ENCODE results near the gene GALNT4.

GALNT4 gene

GRCh38 chr12:89524541-89525304 is at the start of gene GALNT4:
Gene GALNT4, minus strand, starts transcription at chr12:89524796. Its CDS starts 247 bp downstream, at chr12:89524549.
- DNase-seq (ENCODE audit: low spot score): peak; percentile 77

GRCh38 chr12:89573051-89573810 is 48.6 kb upstream of the GALNT4 start:
- peak; percentile 47 for DNase-seq (ENCODE audit: low spot score)

GRCh38 chr12:89571491-89572195 is 47.0 kb upstream of the GALNT4 start:
- DNase-seq (ENCODE audit: low spot score): no peak

GRCh38 chr12:89568484-89568883 is 43.9 kb upstream of the GALNT4 start:
- DNase-seq (ENCODE audit: low spot score): no peak

DNA sequence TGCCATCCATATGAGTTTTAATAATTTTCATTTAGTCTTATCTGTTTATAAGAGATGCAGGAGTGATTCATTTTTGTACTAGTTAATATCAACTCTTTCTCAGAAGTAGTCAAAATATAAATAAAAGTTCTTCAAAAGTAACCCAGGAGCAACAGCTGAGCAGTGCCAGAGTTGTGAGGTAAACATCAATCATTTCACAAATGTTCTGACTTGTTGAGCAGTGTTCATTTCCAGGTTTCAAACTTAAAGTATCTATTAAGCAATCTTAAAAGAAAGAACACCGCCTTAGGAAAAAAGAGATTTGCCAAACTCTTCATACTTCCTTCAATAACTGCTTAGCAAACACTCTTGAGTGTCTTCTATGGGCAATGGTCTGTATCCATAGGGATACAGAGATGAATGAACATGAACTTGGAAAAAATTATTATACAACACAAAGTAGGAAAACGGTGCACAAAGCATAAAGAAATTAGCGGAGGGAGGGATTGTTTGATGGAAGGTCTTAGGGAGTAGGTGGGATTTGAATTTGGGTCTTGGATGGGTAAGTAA is 43.2 kb upstream of the GALNT4 start:
- no peak for DNase-seq (ENCODE audit: low spot score)

DNA sequence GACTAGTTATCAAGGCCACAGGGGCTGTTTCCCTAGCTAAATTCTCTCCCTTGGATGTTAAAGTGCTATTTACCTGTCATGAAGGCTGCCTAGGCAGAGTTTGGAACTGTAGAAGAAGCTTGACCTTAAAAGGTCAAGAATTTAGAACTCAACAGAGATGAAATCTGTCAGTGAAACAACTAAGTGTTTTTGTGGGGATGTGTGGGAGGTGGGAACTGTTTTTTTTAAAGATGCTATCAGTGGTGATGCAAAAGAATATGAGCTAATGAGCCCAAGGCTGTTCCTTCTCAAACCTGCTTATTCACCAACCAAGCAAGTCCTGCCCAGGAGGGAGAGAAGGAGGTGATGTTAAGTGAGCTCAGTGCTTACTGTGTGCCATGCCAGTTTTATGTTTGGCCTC is 42.0 kb upstream of the GALNT4 start:
- DNase-seq (ENCODE audit: low spot score): no peak

GRCh38 chr12:89565002-89565401 is 40.4 kb upstream of the GALNT4 start:
- DNase-seq (ENCODE audit: low spot score): no peak

- no peak for DNase-seq (ENCODE audit: low spot score)
Observed at GRCh38 chr12:89559753-89560152, 35.2 kb upstream of the GALNT4 start.

DNA sequence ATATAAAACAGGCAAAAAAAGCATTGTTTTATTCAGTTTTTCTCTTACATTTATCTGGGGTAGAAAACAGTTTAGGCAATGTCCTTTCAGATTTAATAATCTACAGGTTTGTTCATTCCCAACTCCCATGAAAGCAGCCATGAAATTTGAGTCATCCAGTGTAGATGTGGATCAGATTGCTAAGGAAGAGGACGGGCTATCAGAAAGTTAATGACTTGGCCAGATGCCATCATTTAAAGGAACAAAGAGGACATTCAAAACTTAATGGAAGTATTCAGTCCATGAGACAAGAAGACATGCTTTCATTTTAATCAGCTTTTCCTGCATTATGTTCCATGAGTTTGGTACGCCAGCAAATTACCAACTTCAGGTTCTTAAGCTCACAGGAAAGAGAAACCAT is 32.4 kb upstream of the GALNT4 start:
- no peak for DNase-seq (ENCODE audit: low spot score)

GRCh38 chr12:89552376-89552775 is 27.8 kb upstream of the GALNT4 start:
- DNase-seq (ENCODE audit: low spot score): no peak

- DNase-seq (ENCODE audit: low spot score): no peak
Observed at GRCh38 chr12:89551747-89552146, 27.2 kb upstream of the GALNT4 start.

DNA sequence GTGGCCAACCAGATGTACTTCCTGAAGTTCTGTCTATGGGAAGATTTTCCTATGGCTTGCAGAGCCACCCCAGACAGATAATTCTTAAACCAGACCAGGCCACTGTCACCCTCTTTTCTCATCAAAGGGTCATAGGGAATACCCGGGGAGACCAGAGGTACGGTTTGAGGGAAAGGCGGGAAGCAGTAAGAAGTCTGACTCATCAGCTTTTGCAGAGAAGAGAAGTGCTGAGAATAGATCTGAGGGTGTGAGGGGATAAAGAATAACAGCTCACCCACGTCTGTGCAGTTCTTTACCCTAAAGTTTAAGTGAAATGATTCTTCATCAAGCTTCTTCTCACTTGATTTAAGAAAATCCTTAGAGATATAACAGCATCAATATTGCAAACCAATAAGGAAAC is 22.5 kb upstream of the GALNT4 start:
- peak; percentile 70 for DNase-seq (ENCODE audit: low spot score)

GRCh38 chr12:89546151-89546550 is 21.6 kb upstream of the GALNT4 start:
- no peak for DNase-seq (ENCODE audit: low spot score)

DNA sequence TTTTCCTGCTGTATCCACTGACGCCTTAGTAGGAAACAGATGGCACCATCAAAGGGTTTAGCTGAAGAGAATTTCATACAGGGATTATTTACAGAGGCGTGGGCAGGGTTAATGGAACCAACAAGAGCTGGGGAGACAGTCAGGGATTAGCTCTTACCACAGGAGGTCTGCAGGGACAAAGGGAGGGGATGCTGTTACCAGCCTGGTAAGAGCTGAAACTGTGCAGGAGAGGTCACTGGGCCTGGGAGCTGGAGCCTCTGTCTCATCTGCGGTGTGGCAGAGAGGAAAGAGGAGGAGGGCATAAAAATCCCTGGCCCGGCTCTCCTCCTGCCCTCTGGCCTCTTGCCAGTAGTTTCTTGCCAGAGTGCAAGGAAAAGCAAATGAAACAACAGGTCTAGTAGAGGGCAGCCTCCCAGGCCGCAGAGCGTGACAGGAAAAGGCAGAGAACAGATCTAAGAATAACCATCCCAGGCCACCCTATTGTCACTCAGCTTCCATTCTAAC is 20.1 kb upstream of the GALNT4 start:
- no peak for DNase-seq (ENCODE audit: low spot score)

- DNase-seq (ENCODE audit: low spot score): no peak
Observed at GRCh38 chr12:89544022-89544421, 19.4 kb upstream of the GALNT4 start.

DNA sequence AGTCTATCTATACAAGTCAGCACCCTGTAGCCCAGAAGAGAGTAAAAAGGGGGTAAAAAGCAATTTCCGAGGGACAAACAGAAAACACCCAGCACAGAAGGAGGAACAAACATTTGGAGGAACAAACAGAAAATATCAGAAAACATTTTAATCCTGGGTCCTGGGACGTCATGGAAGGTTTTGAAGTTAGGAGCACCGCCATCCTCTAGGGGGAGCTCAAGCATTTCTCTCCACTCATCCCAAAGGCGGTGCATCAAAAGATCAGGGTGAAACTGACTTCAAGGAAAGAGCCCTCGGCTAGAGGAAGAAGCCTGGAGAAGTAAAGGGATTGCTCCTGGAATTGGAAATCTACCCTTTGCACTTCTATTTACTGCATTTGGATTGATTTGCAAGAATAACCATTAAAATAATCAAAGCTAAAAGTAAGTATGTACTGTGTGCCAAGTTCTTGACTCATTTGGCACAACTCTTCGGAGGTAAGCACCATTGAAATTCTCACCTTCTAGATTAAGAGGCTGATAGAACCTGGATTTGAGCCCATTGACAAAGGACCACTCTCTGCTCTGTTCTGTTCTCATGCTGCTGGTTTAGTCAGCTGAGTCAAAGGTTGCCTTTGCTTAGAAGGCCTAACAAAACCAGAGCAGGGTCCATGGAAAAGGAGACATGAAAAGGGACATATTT is 18.5 kb upstream of the GALNT4 start:
- peak; percentile 75 for DNase-seq (ENCODE audit: low spot score)

DNA sequence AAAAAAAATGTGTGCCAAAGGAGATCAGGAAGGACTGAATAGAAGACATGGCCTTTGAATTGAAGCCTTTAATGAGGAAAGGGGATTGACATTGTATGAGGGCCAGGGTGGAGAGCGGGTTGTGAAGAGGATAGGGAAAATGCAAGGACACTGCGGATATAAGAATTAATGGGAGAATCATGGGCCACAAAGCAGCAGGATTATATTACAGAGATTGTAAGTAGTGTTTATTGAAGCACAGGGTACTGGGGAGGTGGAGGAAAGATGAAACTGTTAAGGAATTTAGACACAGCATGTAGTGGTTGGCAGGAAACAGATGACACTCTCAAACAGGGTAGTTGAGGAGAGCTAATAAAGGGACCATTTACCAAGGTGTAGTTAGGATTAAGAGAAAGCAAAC is 17.6 kb upstream of the GALNT4 start:
- no peak for DNase-seq (ENCODE audit: low spot score)

- no peak for DNase-seq (ENCODE audit: low spot score)
Observed at GRCh38 chr12:89540586-89540985, 16.0 kb upstream of the GALNT4 start.

DNA sequence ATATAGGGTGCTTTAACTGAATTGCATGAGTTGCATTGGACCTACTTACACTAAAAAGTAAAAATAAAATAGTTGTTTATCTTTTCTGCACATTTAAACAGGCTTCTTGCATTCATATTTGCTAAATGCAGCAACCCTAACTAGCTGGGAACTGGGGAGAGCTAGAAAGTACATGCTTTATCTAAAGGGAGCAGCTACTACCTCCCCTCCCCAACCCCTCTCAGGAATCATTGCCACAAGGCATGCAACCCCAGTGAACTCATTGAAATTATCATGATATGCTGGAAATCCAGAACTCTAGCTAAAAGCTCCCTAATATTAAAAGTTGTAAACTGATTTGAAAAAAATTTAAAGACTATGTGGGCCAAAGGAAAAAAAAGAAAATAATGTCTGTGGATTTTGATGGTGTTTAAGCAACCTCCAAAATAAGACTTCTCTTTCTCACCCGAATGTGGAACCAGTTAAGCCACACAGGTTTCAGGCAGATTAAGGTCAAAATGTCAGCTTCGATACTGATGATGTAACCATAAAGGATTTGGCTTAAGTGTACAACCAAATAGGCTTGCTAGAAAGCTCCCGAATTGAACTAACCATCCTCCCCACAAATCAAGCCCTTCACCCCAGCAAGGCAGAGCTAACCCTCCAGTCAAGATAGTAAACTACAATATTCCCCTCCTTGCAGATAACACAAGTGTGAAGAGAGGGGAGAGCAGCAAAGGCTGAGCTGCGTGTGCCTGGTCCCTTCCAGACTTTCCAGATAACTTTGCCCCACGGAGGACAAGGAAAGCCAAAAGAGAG is 15.0 kb upstream of the GALNT4 start:
- DNase-seq (ENCODE audit: low spot score): no peak

DNA sequence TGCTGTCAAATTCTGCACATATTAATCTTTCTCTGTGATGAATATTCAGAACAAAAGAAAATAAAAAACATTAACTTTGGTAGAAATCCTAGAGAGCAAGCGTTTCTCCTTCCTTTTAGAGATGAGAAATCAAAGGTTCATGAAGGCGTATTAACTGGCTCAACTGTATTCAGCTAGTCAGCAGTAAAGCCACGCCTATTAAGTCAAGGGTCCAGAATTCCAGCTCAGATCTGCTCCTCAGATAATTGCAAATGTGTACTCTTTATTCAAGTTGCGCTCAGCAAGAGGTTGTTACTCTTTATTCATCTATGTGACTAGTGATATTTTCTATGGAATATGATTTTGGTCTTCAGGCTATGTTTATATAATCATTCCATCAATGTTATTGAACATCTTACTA is 14.3 kb upstream of the GALNT4 start:
- DNase-seq (ENCODE audit: low spot score): peak; percentile 33

- DNase-seq (ENCODE audit: low spot score): no peak
Observed at GRCh38 chr12:89537389-89537788, 12.8 kb upstream of the GALNT4 start.

All from putamen (tissue), 1 donor.